Neural cell (in vitro differentiated cells): ENCODE measurements around the gene NSL1. TPM values are rescaled to one million over a fixed set of nuclear protein-coding genes. Genes with fewer than 3 reads are reported as not detected.

ENCODE experiments used
- H2AFZ ChIP-seq: fragments of 200-600, 300-800 bp; sonication (generic), shearing (Covaris generic); 2 replicates; pipeline ENCODE4 v1.6.0; 2014; ENCODE audit warnings: low read depth, mild to moderate bottlenecking, antibody characterized with exemption, low read length, moderate library complexity
- H3F3A ChIP-seq: fragments of 200-600 bp; shearing (Covaris generic); 2 replicates; pipeline ENCODE4 v1.6.1; 2016; ENCODE audit warnings: mild to moderate bottlenecking, moderate library complexity, mixed read lengths, antibody characterized with exemption, low read length; ENCODE audit not compliant: insufficient read depth, poor library complexity, severe bottlenecking
- H3K27ac ChIP-seq: fragments of 200-600, 300-800 bp; sonication (generic), shearing (Covaris generic); 2 replicates; pipeline ENCODE4 v1.5.1; 2014; ENCODE audit warnings: mild to moderate bottlenecking, low read length, moderate library complexity
- H3K27me3 ChIP-seq: fragments of 300-800, 200-600 bp; sonication (generic), shearing (Covaris generic); 2 replicates; pipeline ENCODE4 v1.6.0; 2014; ENCODE audit warnings: mild to moderate bottlenecking, low read depth, low read length, moderate library complexity; ENCODE audit not compliant: insufficient read depth
- H3K36me3 ChIP-seq: fragments of 300-800, 200-600 bp; sonication (generic), shearing (Covaris generic); 2 replicates; pipeline ENCODE4 v1.5.1; 2014; ENCODE audit warnings: mild to moderate bottlenecking, antibody characterized with exemption, low read length, moderate library complexity; ENCODE audit not compliant: insufficient read depth
- H3K4me2 ChIP-seq: fragments of 300-800, 200-600 bp; sonication (generic), shearing (Covaris generic); 2 replicates; pipeline ENCODE4 v1.6.0; 2014; ENCODE audit warnings: mild to moderate bottlenecking, low read length
- H3K4me3 ChIP-seq: fragments of 300-800, 200-600 bp; sonication (generic), shearing (Covaris generic); 2 replicates; pipeline ENCODE4 v1.5.1; 2014; ENCODE audit warnings: mild to moderate bottlenecking, low read length, moderate library complexity
- H3K79me2 ChIP-seq: fragments of 200-600 bp; shearing (Covaris generic); replicated peaks from 2 replicates; pipeline ENCODE4 v1.6.0; 2014; ENCODE audit warnings: mild to moderate bottlenecking, low read length, moderate library complexity; ENCODE audit not compliant: insufficient read depth
- H3K9ac ChIP-seq: fragments of 300-800, 200-600 bp; sonication (generic), shearing (Covaris generic); 2 replicates; pipeline ENCODE4 v1.6.1; 2016; ENCODE audit warnings: mild to moderate bottlenecking, low read length, mixed read lengths
- H3K9me2 ChIP-seq: fragments of 200-600 bp; shearing (Covaris generic); 2 replicates; pipeline ENCODE4 v1.6.1; 2016; ENCODE audit warnings: mild to moderate bottlenecking, low read length, mixed read lengths; ENCODE audit not compliant: insufficient read depth
- H3K9me3 ChIP-seq: fragments of 200-600, 300-800 bp; sonication (generic), shearing (Covaris generic); 2 replicates; pipeline ENCODE4 v1.6.1; 2016; ENCODE audit warnings: mild to moderate bottlenecking, mixed run types, low read length, moderate library complexity, mixed read lengths
- H4K20me1 ChIP-seq: fragments of 200-600 bp; shearing (Covaris generic); 2 replicates; pipeline ENCODE4 v1.6.1; 2016; ENCODE audit warnings: mild to moderate bottlenecking, mixed run types; ENCODE audit not compliant: insufficient read depth
- CTCF ChIP-seq: fragments of 450-650 bp; IDR thresholded peaks from 2 replicates; pipeline ENCODE4 v1.5.1; 2014; ENCODE audit warnings: antibody characterized with exemption, mild to moderate bottlenecking, moderate library complexity; ENCODE audit not compliant: poor library complexity, severe bottlenecking
- EP300 ChIP-seq: fragments of 450-650 bp; conservative IDR thresholded peaks from 2 replicates; pipeline ENCODE4 v1.6.1; 2014; ENCODE audit warnings: antibody characterized with exemption, mild to moderate bottlenecking, moderate library complexity; ENCODE audit not compliant: poor library complexity, severe bottlenecking
- EZH2 ChIP-seq: fragments of 200-600, 300-800 bp; shearing (Covaris generic), sonication (generic); IDR thresholded peaks from 2 replicates; pipeline ENCODE4 v1.6.1; 2014; ENCODE audit warnings: antibody characterized with exemption, low read length, borderline replicate concordance, mild to moderate bottlenecking; ENCODE audit not compliant: insufficient read depth, poor library complexity, severe bottlenecking
- MXI1 ChIP-seq: fragments of 450-650 bp; conservative IDR thresholded peaks from 2 replicates; pipeline ENCODE4 v1.6.1; 2014; ENCODE audit warnings: antibody characterized with exemption, mild to moderate bottlenecking; ENCODE audit not compliant: poor library complexity, severe bottlenecking
- POLR2AphosphoS5 ChIP-seq: IDR thresholded peaks from 2 replicates; pipeline ENCODE4 v1.6.1; 2012
- RAD21 ChIP-seq: fragments of 450-650 bp; conservative IDR thresholded peaks from 2 replicates; pipeline ENCODE4 v1.6.1; 2014; ENCODE audit warnings: antibody characterized with exemption, mild to moderate bottlenecking, moderate library complexity
- REST ChIP-seq: IDR thresholded peaks from 2 replicates; pipeline ENCODE4 v1.6.1; 2012; ENCODE audit warnings: borderline replicate concordance
- SMC3 ChIP-seq: fragments of 450-650 bp; conservative IDR thresholded peaks from 2 replicates; pipeline ENCODE4 v1.6.1; 2014; ENCODE audit warnings: antibody characterized with exemption, mild to moderate bottlenecking, moderate library complexity; ENCODE audit not compliant: poor library complexity
- TAF1 ChIP-seq: IDR thresholded peaks from 2 replicates; pipeline ENCODE4 v1.6.1; 2012; ENCODE audit warnings: low read depth
- polyA plus RNA-seq: library from polyadenylated mRNA; depleted of rRNA; stranded (reverse); fragments of >200 nt; gene quantifications from 2 replicates; pipeline ENCODE4 v1.2.3, GENCODE V29; 2014

NSL1 gene
- polyA plus RNA-seq, 1 donor from 2014 or later = 40.4 TPM

GRCh38 chr1:212699625-212700222, 91.9 kb downstream of the NSL1 start, which contains the start of gene BATF3:
BATF3 (minus strand) TSS chr1:212699840; CDS start chr1:212699762, 78 bp downstream.
- no peaks in the 10 kb centered on the region for H3K36me3 ChIP-seq
- peak within 1 kb of the TSS; percentile 24 for H3K9ac ChIP-seq
- no peaks in the 10 kb centered on the region for H3K79me2 ChIP-seq
- peak within 1 kb of the TSS; percentile 13 for H3K4me2 ChIP-seq
- TF ChIP-seq EP300 = no peak
- TF ChIP-seq MXI1 = no peak
- no peak for TF ChIP-seq POLR2AphosphoS5
- no peak for TF ChIP-seq EZH2
- no peak for TF ChIP-seq SMC3
- no peak for TF ChIP-seq REST
- TF ChIP-seq CTCF = no peak
- no peak for TF ChIP-seq RAD21
- TF ChIP-seq TAF1 = no peak
- no peaks in the 10 kb centered on the region for H3K9me3 ChIP-seq
- H3K9me2 ChIP-seq = no peaks in the 10 kb centered on the region
- H4K20me1 ChIP-seq = no peaks in the 10 kb centered on the region
- H3K27me3 ChIP-seq = peaks cover 72% of the 10 kb centered on the region
- H3F3A ChIP-seq = peaks cover 8% of the 10 kb centered on the region
- H3K27ac ChIP-seq = no peak within 1 kb of the TSS
- H3K4me3 ChIP-seq = peak within 1 kb of the TSS; percentile 70
- no peak within 1 kb of the TSS for H2AFZ ChIP-seq

GRCh38 chr1:212699104-212699624, 92.4 kb downstream of the NSL1 start:
- H3K27me3 ChIP-seq = peaks cover 72% of the 10 kb centered on the region

More at GRCh38 chr1:212699104-212699624, 92.4 kb downstream of the NSL1 start:
- no peaks in the 10 kb centered on the region for H3K9me2 ChIP-seq
- TF ChIP-seq RAD21 = peak; percentile 14
- TF ChIP-seq EP300 = no peak
- TF ChIP-seq TAF1 = no peak
- no peak for TF ChIP-seq REST
- TF ChIP-seq SMC3 = no peak
- peak; percentile 63 for TF ChIP-seq CTCF
- TF ChIP-seq POLR2AphosphoS5 = no peak
- TF ChIP-seq MXI1 = no peak
- TF ChIP-seq EZH2 = no peak
- H3K4me3 ChIP-seq = peak overlapping the region; percentile 70
- H3F3A ChIP-seq = peaks cover 8% of the 10 kb centered on the region
- H3K9ac ChIP-seq = peak overlapping the region; percentile 17
- H3K79me2 ChIP-seq = no peaks in the 10 kb centered on the region
- no peaks in the 10 kb centered on the region for H3K9me3 ChIP-seq
- H3K36me3 ChIP-seq = no peaks in the 10 kb centered on the region
- H4K20me1 ChIP-seq = no peaks in the 10 kb centered on the region
- H3K27ac ChIP-seq = no peak overlapping the region
- H2AFZ ChIP-seq = no peak overlapping the region
- H3K4me2 ChIP-seq = no peak overlapping the region
